ENCODE data around the gene HIPK2. TPM values are rescaled to one million over a fixed set of nuclear protein-coding genes. Genes with fewer than 3 reads are reported as not detected.

HIPK2 gene
- total and polyA plus RNA-seq, 8 donors, result 3.4 to 103 (median 38.6) TPM

- intact Hi-C loops (cut with DNase I; ENCODE audit: low total_unique reads), result no loop called here
- no peaks in the 10 kb centered on the region for H3K27me3 ChIP-seq
- WGBS, 5 donors, result 88 to 94% (median 91%) methylated on average over 7 to 8 of the region's 8 CpGs
- TF ChIP-seq CTCF (IDR thresholded peaks at IDR 0.05), result no peak
- TF ChIP-seq POLR2AphosphoS5 (IDR thresholded peaks at IDR 0.05), result no peak
- no peak for TF ChIP-seq EP300 (IDR thresholded peaks at IDR 0.05)
- TF ChIP-seq POLR2A (IDR thresholded peaks at IDR 0.05), result no peak
- peaks cover 22 to 74% (median 52%) of the 10 kb centered on the region in 4 donors for H3K4me1 ChIP-seq
- no peak overlapping the region for H3K4me3 ChIP-seq
- peak in 1 of 2 donors; percentile 24 for DNase-seq
- H3K27ac ChIP-seq, result peak overlapping the region in 1 of 5 donors; percentile 1
- H3K9me3 ChIP-seq, result no peaks in the 10 kb centered on the region
- peaks cover 19 to 46% (median 31%) of the 10 kb centered on the region in 4 donors for H3K36me3 ChIP-seq
These were observed 83.5 kb downstream of the HIPK2 start for GRCh38 chr7:139694389-139694676.

GRCh38 chr7:139693651-139694388 is 84.0 kb downstream of the HIPK2 start:
- no peaks in the 10 kb centered on the region for H3K9me3 ChIP-seq
- no peak for DNase-seq
- peak overlapping the region in 1 of 5 donors; percentile 1 for H3K27ac ChIP-seq
- H3K36me3 ChIP-seq, result peaks cover 20 to 46% (median 30%) of the 10 kb centered on the region in 4 donors
- H3K27me3 ChIP-seq, result no peaks in the 10 kb centered on the region
- H3K4me1 ChIP-seq, result peaks cover 22 to 74% (median 50%) of the 10 kb centered on the region in 4 donors
- intact Hi-C loops (cut with DNase I; ENCODE audit: low total_unique reads), result no loop called here
- 67 to 73% (median 71%) methylated on average over 8 of the region's 8 CpGs for WGBS, 5 donors
- H3K4me3 ChIP-seq, result no peak overlapping the region
- no peak for TF ChIP-seq POLR2A (IDR thresholded peaks at IDR 0.05)
- TF ChIP-seq CTCF (IDR thresholded peaks at IDR 0.05), result no peak
- TF ChIP-seq EP300 (IDR thresholded peaks at IDR 0.05), result no peak
- no peak for TF ChIP-seq POLR2AphosphoS5 (IDR thresholded peaks at IDR 0.05)

GRCh38 chr7:139692723-139693122 is 85.1 kb downstream of the HIPK2 start:
- no peak for TF ChIP-seq EP300 (IDR thresholded peaks at IDR 0.05)
- TF ChIP-seq POLR2AphosphoS5 (IDR thresholded peaks at IDR 0.05), result no peak
- no peak for TF ChIP-seq POLR2A (IDR thresholded peaks at IDR 0.05)
- no peak for TF ChIP-seq CTCF (IDR thresholded peaks at IDR 0.05)
- H3K27me3 ChIP-seq, result no peaks in the 10 kb centered on the region
- intact Hi-C loops (cut with DNase I; ENCODE audit: low total_unique reads), result no loop called here
- H3K9me3 ChIP-seq, result no peaks in the 10 kb centered on the region
- peaks cover 15 to 44% (median 28%) of the 10 kb centered on the region in 4 donors for H3K36me3 ChIP-seq
- 45 to 68% (median 58%) methylated on average over 6 of the region's 6 CpGs for WGBS, 5 donors
- DNase-seq, result peak in 1 of 2 donors; percentile 57
- peaks cover 22 to 74% (median 47%) of the 10 kb centered on the region in 4 donors for H3K4me1 ChIP-seq
- no peak overlapping the region for H3K4me3 ChIP-seq
- peak overlapping the region in 1 of 5 donors; percentile 65 for H3K27ac ChIP-seq

- no peak overlapping the region for H3K4me3 ChIP-seq
- DNase-seq, result peak in 1 of 2 donors; percentile 92
- no peak for TF ChIP-seq POLR2A (IDR thresholded peaks at IDR 0.05)
- peak in 1 of 3 donors; percentile 18 for TF ChIP-seq POLR2AphosphoS5 (IDR thresholded peaks at IDR 0.05)
- 29 to 46% (median 36%) methylated on average over 5 of the region's 5 CpGs for WGBS, 5 donors
- H3K4me1 ChIP-seq, result peaks cover 22 to 61% (median 37%) of the 10 kb centered on the region in 4 donors
- H3K9me3 ChIP-seq, result no peaks in the 10 kb centered on the region
- intact Hi-C loops (cut with DNase I; ENCODE audit: low total_unique reads), result no loop called here
- H3K27ac ChIP-seq, result peak overlapping the region; percentile 39 to 65 (median 49)
- H3K27me3 ChIP-seq, result no peaks in the 10 kb centered on the region
- H3K36me3 ChIP-seq, result peaks cover 15 to 46% (median 28%) of the 10 kb centered on the region in 4 donors
These were observed 86.5 kb downstream of the HIPK2 start for GRCh38 chr7:139691253-139691781.

All from stomach (tissue), 9 donors.